GM12878 (cell line): ENCODE measurements around the gene AKT1S1. TPM values are rescaled to one million over a fixed set of nuclear protein-coding genes. Genes with fewer than 3 reads are reported as not detected.

Experiments
- ATAC-seq: fragments of 200-7000 bp; cut with Tn5 transposase; 3 replicates; pipeline ENCODE4 v1.9.1; 2020; ENCODE audit warnings: mild to moderate bottlenecking, moderate library complexity
- BruUV-seq: library from RNA; stranded (reverse); fragments of 400-500 nt; replicated peaks from 2 replicates; lab custom pipeline; 2021; lab: Mats Ljungman, UMichigan
- CTCF ChIA-PET: fragments of 300-600 bp; sonication (Branson Sonifier 250); formaldehyde crosslinking; extraction: SDS; loops from one replicate; lab custom pipeline; 2021; ENCODE audit warnings: inconsistent platforms; lab: Yijun Ruan, JAX
- POLR2A ChIA-PET: fragments of 350-600 bp; formaldehyde crosslinking; extraction: SDS; loops from one replicate; lab custom pipeline; 2021; ENCODE audit warnings: inconsistent platforms; lab: Charles Lee
- RAD21 ChIA-PET: fragments of 300-600 bp; sonication (Branson Sonifier 250); formaldehyde crosslinking; loops from one replicate; lab custom pipeline; 2023; ENCODE audit warnings: antibody characterized with exemption; ENCODE audit not compliant: unreplicated experiment; lab: Charles Lee
- SMC1A ChIA-PET: fragments of 300-600 bp; sonication (Branson Sonifier 250); formaldehyde crosslinking; loops from one replicate; lab custom pipeline; 2023; ENCODE audit not compliant: unreplicated experiment, uncharacterized antibody; lab: Charles Lee
- DNase-seq: peaks from one replicate; pipeline ENCODE4 v3.0.0-alpha.2; 2011; ENCODE audit warnings: low read depth, low spot score
- FAIRE-seq: peaks from 3 replicates; lab custom pipeline; 2011; peaks lifted over from hg19 to GRCh38; lab: Jason Lieb, UNC
- H2AFZ ChIP-seq: 2 replicates; pipeline ENCODE4 v1.6.0; 2011; ENCODE audit warnings: low read depth, low read length, control low read depth; ENCODE audit not compliant: control insufficient read depth
- H3K27ac ChIP-seq: 2 replicates; pipeline ENCODE4 v1.5.1; 2011; ENCODE audit warnings: control low read depth; ENCODE audit not compliant: control insufficient read depth, insufficient read depth
- H3K27me3 ChIP-seq, 2 experiments: replicated peaks in 1 of 2; 2 replicates each; pipeline versions ENCODE4 v1.6.0 to v1.6.1; 2011; ENCODE audit warnings: low read length in 1 of 2; ENCODE audit not compliant: control insufficient read depth in 2 of 2, insufficient read depth in 2 of 2
- H3K36me3 ChIP-seq, 2 experiments: 2 replicates each; pipeline ENCODE4 v1.5.1; 2011; ENCODE audit warnings: low read length in 1 of 2; ENCODE audit not compliant: control insufficient read depth in 2 of 2, insufficient read depth in 2 of 2
- H3K4me1 ChIP-seq: 2 replicates; pipeline ENCODE4 v1.6.1; 2011; ENCODE audit warnings: mild to moderate bottlenecking, low read length, moderate library complexity, mixed read lengths; ENCODE audit not compliant: control insufficient read depth, insufficient read depth
- H3K4me2 ChIP-seq: 2 replicates; pipeline ENCODE4 v1.6.0; 2011; ENCODE audit warnings: control low read depth; ENCODE audit not compliant: control insufficient read depth, insufficient read depth
- H3K4me3 ChIP-seq: fragments of 200-600 bp; sonication (generic); 2 replicates; pipeline ENCODE4 v1.5.1; 2016
- H3K79me2 ChIP-seq: 2 replicates; pipeline ENCODE4 v1.6.0; 2011; ENCODE audit warnings: low read length; ENCODE audit not compliant: control insufficient read depth, insufficient read depth
- H3K9ac ChIP-seq: 2 replicates; pipeline ENCODE4 v1.8.0; 2011; ENCODE audit warnings: low read length, control low read depth, mixed read lengths; ENCODE audit not compliant: control insufficient read depth, insufficient read depth
- H3K9me3 ChIP-seq: replicated peaks from 3 replicates; pipeline ENCODE4 v1.5.1; 2011; ENCODE audit warnings: mild to moderate bottlenecking, low read length; ENCODE audit not compliant: control insufficient read depth, insufficient read depth
- H4K20me1 ChIP-seq: 2 replicates; pipeline ENCODE4 v1.6.0; 2011; ENCODE audit not compliant: control insufficient read depth, insufficient read depth
- CBX3 ChIP-seq: fragments of 200-600 bp; sonication (generic); IDR thresholded peaks from 2 replicates; pipeline ENCODE4 v1.6.1; 2016; ENCODE audit warnings: low read depth, borderline replicate concordance
- EP300 ChIP-seq, 2 experiments: fragments of 150-350 bp in 1 of 2; IDR thresholded peaks; 2 replicates each; pipeline ENCODE4 v1.6.1; 2011 to 2012; ENCODE audit warnings: low read depth in 2 of 2, low read length in 2 of 2, borderline replicate concordance in 1 of 2, improper control_type of control experiment in 1 of 2, inconsistent platforms in 1 of 2; ENCODE audit not compliant: control insufficient read depth in 1 of 2
- HCFC1 ChIP-seq: fragments of 150-350 bp; IDR thresholded peaks from 2 replicates; pipeline ENCODE4 v1.6.1; 2014; ENCODE audit warnings: low read length
- KDM1A ChIP-seq: fragments of 200-600 bp; sonication (generic); IDR thresholded peaks from 2 replicates; pipeline ENCODE4 v1.6.1; 2016; ENCODE audit warnings: borderline replicate concordance
- KLF5 ChIP-seq: fragments of 450-650 bp; IDR thresholded peaks from 2 replicates; pipeline ENCODE4 v1.6.1; 2014; ENCODE audit warnings: mild to moderate bottlenecking; ENCODE audit not compliant: partially characterized antibody
- NFXL1 ChIP-seq: fragments of 450-650 bp; IDR thresholded peaks from 2 replicates; pipeline ENCODE4 v1.6.1; 2017; ENCODE audit warnings: antibody characterized with exemption, mild to moderate bottlenecking, borderline replicate concordance
- NRF1 ChIP-seq: conservative IDR thresholded peaks from 2 replicates; pipeline ENCODE4 v1.6.1; 2011; ENCODE audit warnings: mild to moderate bottlenecking, low read depth, low read length, improper control_type of control experiment
- PML ChIP-seq: IDR thresholded peaks from 2 replicates; pipeline ENCODE4 v1.6.1; 2012; ENCODE audit warnings: low read length, inconsistent platforms
- POU2F2 ChIP-seq: IDR thresholded peaks from 3 replicates; pipeline ENCODE4 v1.6.1; 2011; ENCODE audit warnings: low read depth, mild to moderate bottlenecking, low read length, borderline replicate concordance
- RAD21 ChIP-seq: IDR thresholded peaks from 2 replicates; pipeline ENCODE4 v1.6.1; 2011; ENCODE audit warnings: mild to moderate bottlenecking, low read depth, low read length, moderate library complexity; ENCODE audit not compliant: insufficient read depth
- RFX5 ChIP-seq: IDR thresholded peaks from 2 replicates; pipeline ENCODE4 v1.6.1; 2011; ENCODE audit warnings: low read depth, low read length, improper control_type of control experiment
- SMAD5 ChIP-seq: IDR thresholded peaks from 2 replicates; pipeline ENCODE4 v1.6.1; 2016; ENCODE audit warnings: antibody characterized with exemption, low read depth
- TCF12 ChIP-seq: IDR thresholded peaks from 2 replicates; pipeline ENCODE4 v1.6.1; 2011; ENCODE audit warnings: low read depth, mild to moderate bottlenecking, low read length
- ZNF592 ChIP-seq: fragments of 450-650 bp; IDR thresholded peaks from 2 replicates; pipeline ENCODE4 v1.6.1; 2017; ENCODE audit warnings: mild to moderate bottlenecking, moderate library complexity
- WGBS: methylation state at CpG from one replicate; pipeline ENCODE4 v1.1.6; 2016; ENCODE audit warnings: low lambda C conversion rate; ENCODE audit not compliant: insufficient replicate concordance, insufficient coverage; ENCODE audit errors: missing lambda C conversion rate; 5-methylcytosine and 5-hydroxymethylcytosine counted together
- in situ Hi-C: fragments of 300-500 bp; cut with MboI; formaldehyde crosslinking; loops from 9 replicates; pipeline ENCODE4 v1.14.3; 2018; ENCODE audit warnings: mixed read lengths
- intact Hi-C: fragments of 100-400 bp; cut with micrococcal nuclease; formaldehyde crosslinking; loops from one replicate; pipeline ENCODE4 v1.14.2; 2022; ENCODE audit not compliant: unreplicated experiment
- polyA plus RNA-seq, 11 experiments: library from polyadenylated mRNA; depleted of rRNA in 4 of 11; unstranded in 6 of 11; stranded (reverse) in 5 of 11; fragments of >200 nt; fragmentation: Nextera tagmentation in 4 of 11; fragmentation: Illumina TruSeq in 1 of 11; extraction: Ambion mirVana in 4 of 11; extraction: Trizol in 1 of 11; gene quantifications; 1 replicate in 1 of 11; 2 replicates in 10 of 11; pipeline versions ENCODE4 v1.2.1 to v1.2.3, GENCODE V29; 2011 to 2016; ENCODE audit warnings: inconsistent platforms in 2 of 11, missing spikeins in 2 of 11, low read depth in 1 of 11
- total RNA-seq, 4 experiments: library from RNA; depleted of rRNA in 3 of 4; stranded (reverse); fragments of >200 nt in 3 of 4; fragmentation: Illumina TruSeq in 1 of 4; extraction: Trizol in 1 of 4; gene quantifications; 2 replicates each; pipeline versions ENCODE4 v1.2.1 to v1.2.3, GENCODE V29; 2013 to 2021

Gene AKT1S1
- total and polyA plus RNA-seq, 10 of the 15 experiments (the other 5 are each of a cell fraction or from before 2014, with no cell fraction given) = 0.43 to 23.0 (median 12.3) TPM

GRCh38 chr19:49843265-49843664, 33.9 kb downstream of the AKT1S1 start (continued):
- TF ChIP-seq ZNF592 = no peak

- no TSS peak for BruUV-seq
- TF ChIP-seq RAD21 (no peak), EP300 (IDR thresholded peaks at IDR 0.05; ENCODE audit: borderline replicate concordance in 1 of 2, control insufficient read depth in 1 of 2, low read depth in 2 of 2, low read length in 2 of 2) (no peak), CBX3 (no peak), HCFC1 (no peak), TCF12 (no peak), NFXL1 (no peak), RFX5 (no peak), PML (no peak), POU2F2 (no peak), KLF5 (no peak), KDM1A (no peak), NRF1 (no peak), SMAD5 (no peak)
- Histone ChIP-seq H3K27ac (no peak overlapping the region), H3K4me3 (no peak overlapping the region), H3K4me2 (no peak overlapping the region), H3K36me3 (peaks cover 6 to 10% of the 10 kb centered on the region in 2 experiments), H3K27me3 (no peaks in the 10 kb centered on the region), H3K79me2 (no peaks in the 10 kb centered on the region), H4K20me1 (no peaks in the 10 kb centered on the region), H2AFZ (no peak overlapping the region), H3K9me3 (no peaks in the 10 kb centered on the region), H3K9ac (no peak overlapping the region), H3K4me1 (peaks cover 13% of the 10 kb centered on the region)
- ChIA-PET POLR2A (no interaction called here), SMC1A (no interaction called here), RAD21 (interaction anchor here (1.1 kb wide), 1 partner anchor 74 kb away, joined by 6 read pairs; the partner anchor contains the start of gene AP2A1), CTCF (no interaction called here)
- FAIRE-seq = no peak
- no peak for DNase-seq
- intact Hi-C loops = no loop called here
- WGBS = 91% methylated on average over 17 of the region's 17 CpGs
- in situ Hi-C loops = no loop called here
- ATAC-seq = no peak
These were observed 36.4 kb downstream of the AKT1S1 start for GRCh38 chr19:49840736-49841249.
